K562 (cell line): ENCODE data around the gene PRELID3B. TPM values are rescaled to one million over a fixed set of nuclear protein-coding genes. Genes with fewer than 3 reads are reported as not detected.

ENCODE experiments used
- ARID1B ChIP-seq: fragments of 450-650 bp; IDR thresholded peaks from 2 replicates; pipeline ENCODE4 v1.6.1; 2016; ENCODE audit warnings: antibody characterized with exemption, mild to moderate bottlenecking, inconsistent platforms
- CBFA2T3 ChIP-seq: fragments of 450-650 bp; IDR thresholded peaks from 2 replicates; pipeline ENCODE4 v1.6.1; 2017
- GTF2A2 ChIP-seq: IDR thresholded peaks from 2 replicates; pipeline ENCODE4 v1.6.1; 2016; ENCODE audit warnings: mild to moderate bottlenecking, missing genetic modification characterization, missing compliant biosample characterization
- RBM17 ChIP-seq: fragments of 200-400 bp; formaldehyde crosslinking; IDR thresholded peaks from 2 replicates; pipeline ENCODE4 v1.6.1; 2017; ENCODE audit warnings: low read depth, mild to moderate bottlenecking, low read length, borderline replicate concordance
- RCOR1 ChIP-seq, 2 experiments: IDR thresholded peaks; 2 replicates each; pipeline ENCODE4 v1.6.1; 2012; ENCODE audit warnings: low read depth in 2 of 2, low read length in 2 of 2, borderline replicate concordance in 1 of 2, improper control_type of control experiment in 1 of 2
- SNRNP70 ChIP-seq: fragments of 200-400 bp; formaldehyde crosslinking; optimal IDR thresholded peaks from 2 replicates; pipeline ENCODE3; 2017; ENCODE audit warnings: low read depth, low read length
- TBP ChIP-seq: optimal IDR thresholded peaks from 2 replicates; pipeline ENCODE3; 2011; ENCODE audit warnings: low read depth, low read length, improper control_type of control experiment
- TCF3 ChIP-seq: sonication (generic); formaldehyde crosslinking; IDR thresholded peaks from 2 replicates; pipeline ENCODE4 v1.4.0; 2020; ENCODE audit warnings: mild to moderate bottlenecking, missing genetic modification reagents
- ZNF696 ChIP-seq: fragments of 250-450 bp; sonication (Bioruptor Pico); conservative IDR thresholded peaks from 2 replicates; pipeline ENCODE4 v1.4.0; 2020; ENCODE audit warnings: mild to moderate bottlenecking, moderate library complexity
- ZZZ3 ChIP-seq: fragments of 450-650 bp; IDR thresholded peaks from 2 replicates; pipeline ENCODE4 v1.6.1; 2016; ENCODE audit warnings: antibody characterized with exemption, mild to moderate bottlenecking, moderate library complexity
- polyA plus RNA-seq, 8 experiments: library from polyadenylated mRNA; depleted of rRNA in 4 of 8; stranded (reverse) in 5 of 8; unstranded in 3 of 8; fragments of >200 nt; fragmentation: Nextera tagmentation in 2 of 8; fragmentation: Illumina TruSeq in 1 of 8; extraction: Ambion mirVana in 2 of 8; extraction: Trizol in 1 of 8; gene quantifications; 2 replicates each; pipeline versions ENCODE4 v1.2.1 to v1.2.3, GENCODE V29; 2011 to 2014; ENCODE audit warnings: inconsistent platforms in 1 of 8, missing spikeins in 1 of 8
- total RNA-seq, 7 experiments: library from RNA; depleted of rRNA in 6 of 7; stranded (reverse); fragments of >200 nt in 6 of 7; fragmentation: Illumina TruSeq in 2 of 7; extraction: Trizol in 2 of 7; gene quantifications; 2 replicates each; pipeline versions ENCODE4 v1.2.1 to v1.2.3, GENCODE V29; 2011 to 2021; ENCODE audit warnings: low replicate concordance in 1 of 7
- TF ChIP-seq, protein P1 (sequence below): fragments of 450-650 bp; IDR thresholded peaks from 2 replicates; pipeline ENCODE4 v1.6.1; 2018; ENCODE audit warnings: mild to moderate bottlenecking, low read depth; ENCODE audit not compliant: partially characterized antibody
- TF ChIP-seq, protein P2 (sequence below): fragments of 250-450 bp; sonication (Bioruptor Pico); IDR thresholded peaks from 2 replicates; pipeline ENCODE4 v1.4.0; 2020; ENCODE audit warnings: mild to moderate bottlenecking, moderate library complexity
- TF ChIP-seq, protein P3 (sequence below), 3 experiments: fragments of 200-800 bp in 1 of 3; sonication (Bioruptor generic) in 1 of 3; sonication (generic) in 1 of 3; formaldehyde crosslinking in 1 of 3; IDR thresholded peaks; 2 replicates each; pipeline versions ENCODE4 v1.6.1 to v1.8.0; 2016 to 2022; ENCODE audit warnings: mild to moderate bottlenecking in 2 of 3, missing compliant biosample characterization in 2 of 3, missing genetic modification characterization in 2 of 3, missing genetic modification reagents in 1 of 3
- TF ChIP-seq, protein P4 (sequence below): fragments of 200-400 bp; formaldehyde crosslinking; IDR thresholded peaks from 2 replicates; pipeline ENCODE4 v1.6.1; 2017; ENCODE audit warnings: mild to moderate bottlenecking, low read depth, low read length, moderate library complexity
- TF ChIP-seq, protein P5 (sequence below): sonication (generic); formaldehyde crosslinking; IDR thresholded peaks from 2 replicates; pipeline ENCODE4 v1.8.1; 2023; ENCODE audit warnings: mild to moderate bottlenecking, missing genetic modification reagents
- TF ChIP-seq, protein P6 (sequence below): conservative IDR thresholded peaks from 2 replicates; pipeline ENCODE4 v1.6.1; 2011; ENCODE audit warnings: low read depth, mild to moderate bottlenecking, low read length; ENCODE audit not compliant: control insufficient read depth

Gene PRELID3B
- total and polyA plus RNA-seq, 9 of the 15 experiments (the other 6 are each of a cell fraction or from before 2014, with no cell fraction given): 77.0 to 186 (median 101) TPM

DNA sequence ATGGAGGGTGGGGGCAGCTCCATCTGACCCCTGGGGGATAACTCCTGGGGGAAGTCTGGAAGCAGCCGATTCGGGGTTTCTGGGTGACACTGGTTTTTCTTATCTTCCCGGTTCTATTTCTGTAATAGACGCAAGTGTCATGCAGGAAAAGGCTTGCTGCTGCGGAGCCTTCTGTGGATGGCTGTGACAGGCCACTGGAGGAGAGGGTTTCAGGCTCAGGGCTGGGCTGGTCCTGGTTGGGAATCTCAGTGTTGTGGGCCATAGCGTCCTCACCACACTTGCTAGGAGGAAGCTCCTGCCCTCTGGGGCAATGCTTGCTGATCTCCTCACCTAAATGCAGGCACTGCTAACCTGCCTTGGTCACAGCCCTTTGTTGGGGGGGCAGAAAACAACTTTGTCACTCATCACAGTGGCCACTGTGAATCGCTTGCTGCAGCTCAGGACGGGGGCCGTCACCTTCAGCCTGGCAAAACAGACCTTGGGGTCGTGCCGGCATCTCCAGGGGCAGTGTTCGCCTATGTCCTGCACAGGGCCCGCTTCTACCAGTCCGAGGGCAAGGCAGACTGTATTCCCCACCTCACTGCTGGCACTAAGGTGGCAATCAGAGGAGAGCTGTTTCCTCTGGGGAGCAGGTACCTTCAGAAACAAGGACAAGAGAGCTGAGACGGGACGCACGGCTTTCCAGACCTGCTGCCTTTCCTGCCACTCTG, 27.8 kb downstream of the PRELID3B start (continued):
- TF ChIP-seq, protein P1, sequence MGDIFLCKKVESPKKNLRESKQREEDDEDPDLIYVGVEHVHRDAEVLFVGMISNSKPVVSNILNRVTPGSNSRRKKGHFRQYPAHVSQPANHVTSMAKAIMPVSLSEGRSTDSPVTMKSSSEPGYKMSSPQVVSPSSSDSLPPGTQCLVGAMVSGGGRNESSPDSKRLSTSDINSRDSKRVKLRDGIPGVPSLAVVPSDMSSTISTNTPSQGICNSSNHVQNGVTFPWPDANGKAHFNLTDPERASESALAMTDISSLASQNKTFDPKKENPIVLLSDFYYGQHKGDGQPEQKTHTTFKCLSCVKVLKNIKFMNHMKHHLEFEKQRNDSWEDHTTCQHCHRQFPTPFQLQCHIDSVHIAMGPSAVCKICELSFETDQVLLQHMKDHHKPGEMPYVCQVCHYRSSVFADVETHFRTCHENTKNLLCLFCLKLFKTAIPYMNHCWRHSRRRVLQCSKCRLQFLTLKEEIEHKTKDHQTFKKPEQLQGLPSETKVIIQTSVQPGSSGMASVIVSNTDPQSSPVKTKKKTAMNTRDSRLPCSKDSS: no peak
- TF ChIP-seq ARID1B (peak; percentile 31), RBM17 (no peak), RCOR1 (IDR thresholded peaks at IDR 0.05; ENCODE audit: borderline replicate concordance in 1 of 2, low read depth in 2 of 2, low read length in 2 of 2) (peak in 1 of 2 experiments; percentile 23; a peak in 1 of 4 replicates), TBP (peak; percentile 19), ZNF696 (CRISPR knock-in tag) (no peak), CBFA2T3 (peak; percentile 56), ZZZ3 (no peak), TCF3 (CRISPR knock-in tag) (peak; percentile 48), GTF2A2 (tag) (no peak), SNRNP70 (no peak)
- TF ChIP-seq, protein P2, sequence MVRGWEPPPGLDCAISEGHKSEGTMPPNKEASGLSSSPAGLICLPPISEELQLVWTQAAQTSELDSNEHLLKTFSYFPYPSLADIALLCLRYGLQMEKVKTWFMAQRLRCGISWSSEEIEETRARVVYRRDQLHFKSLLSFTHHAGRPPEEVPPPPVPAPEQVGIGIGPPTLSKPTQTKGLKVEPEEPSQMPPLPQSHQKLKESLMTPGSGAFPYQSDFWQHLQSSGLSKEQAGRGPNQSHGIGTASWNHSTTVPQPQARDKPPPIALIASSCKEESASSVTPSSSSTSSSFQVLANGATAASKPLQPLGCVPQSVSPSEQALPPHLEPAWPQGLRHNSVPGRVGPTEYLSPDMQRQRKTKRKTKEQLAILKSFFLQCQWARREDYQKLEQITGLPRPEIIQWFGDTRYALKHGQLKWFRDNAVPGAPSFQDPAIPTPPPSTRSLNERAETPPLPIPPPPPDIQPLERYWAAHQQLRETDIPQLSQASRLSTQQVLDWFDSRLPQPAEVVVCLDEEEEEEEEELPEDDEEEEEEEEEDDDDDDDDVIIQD (CRISPR knock-in tag): no peak
- TF ChIP-seq, protein P3, sequence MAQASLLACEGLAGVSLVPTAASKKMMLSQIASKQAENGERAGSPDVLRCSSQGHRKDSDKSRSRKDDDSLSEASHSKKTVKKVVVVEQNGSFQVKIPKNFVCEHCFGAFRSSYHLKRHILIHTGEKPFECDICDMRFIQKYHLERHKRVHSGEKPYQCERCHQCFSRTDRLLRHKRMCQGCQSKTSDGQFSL (CRISPR knock-in tag; IDR thresholded peaks at IDR 0.05): peak; percentile 81
- TF ChIP-seq, protein P3 (tag; IDR thresholded peaks at IDR 0.05): no peak
- TF ChIP-seq, protein P4, sequence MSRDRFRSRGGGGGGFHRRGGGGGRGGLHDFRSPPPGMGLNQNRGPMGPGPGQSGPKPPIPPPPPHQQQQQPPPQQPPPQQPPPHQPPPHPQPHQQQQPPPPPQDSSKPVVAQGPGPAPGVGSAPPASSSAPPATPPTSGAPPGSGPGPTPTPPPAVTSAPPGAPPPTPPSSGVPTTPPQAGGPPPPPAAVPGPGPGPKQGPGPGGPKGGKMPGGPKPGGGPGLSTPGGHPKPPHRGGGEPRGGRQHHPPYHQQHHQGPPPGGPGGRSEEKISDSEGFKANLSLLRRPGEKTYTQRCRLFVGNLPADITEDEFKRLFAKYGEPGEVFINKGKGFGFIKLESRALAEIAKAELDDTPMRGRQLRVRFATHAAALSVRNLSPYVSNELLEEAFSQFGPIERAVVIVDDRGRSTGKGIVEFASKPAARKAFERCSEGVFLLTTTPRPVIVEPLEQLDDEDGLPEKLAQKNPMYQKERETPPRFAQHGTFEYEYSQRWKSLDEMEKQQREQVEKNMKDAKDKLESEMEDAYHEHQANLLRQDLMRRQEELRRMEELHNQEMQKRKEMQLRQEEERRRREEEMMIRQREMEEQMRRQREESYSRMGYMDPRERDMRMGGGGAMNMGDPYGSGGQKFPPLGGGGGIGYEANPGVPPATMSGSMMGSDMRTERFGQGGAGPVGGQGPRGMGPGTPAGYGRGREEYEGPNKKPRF: no peak
- TF ChIP-seq, protein P5, sequence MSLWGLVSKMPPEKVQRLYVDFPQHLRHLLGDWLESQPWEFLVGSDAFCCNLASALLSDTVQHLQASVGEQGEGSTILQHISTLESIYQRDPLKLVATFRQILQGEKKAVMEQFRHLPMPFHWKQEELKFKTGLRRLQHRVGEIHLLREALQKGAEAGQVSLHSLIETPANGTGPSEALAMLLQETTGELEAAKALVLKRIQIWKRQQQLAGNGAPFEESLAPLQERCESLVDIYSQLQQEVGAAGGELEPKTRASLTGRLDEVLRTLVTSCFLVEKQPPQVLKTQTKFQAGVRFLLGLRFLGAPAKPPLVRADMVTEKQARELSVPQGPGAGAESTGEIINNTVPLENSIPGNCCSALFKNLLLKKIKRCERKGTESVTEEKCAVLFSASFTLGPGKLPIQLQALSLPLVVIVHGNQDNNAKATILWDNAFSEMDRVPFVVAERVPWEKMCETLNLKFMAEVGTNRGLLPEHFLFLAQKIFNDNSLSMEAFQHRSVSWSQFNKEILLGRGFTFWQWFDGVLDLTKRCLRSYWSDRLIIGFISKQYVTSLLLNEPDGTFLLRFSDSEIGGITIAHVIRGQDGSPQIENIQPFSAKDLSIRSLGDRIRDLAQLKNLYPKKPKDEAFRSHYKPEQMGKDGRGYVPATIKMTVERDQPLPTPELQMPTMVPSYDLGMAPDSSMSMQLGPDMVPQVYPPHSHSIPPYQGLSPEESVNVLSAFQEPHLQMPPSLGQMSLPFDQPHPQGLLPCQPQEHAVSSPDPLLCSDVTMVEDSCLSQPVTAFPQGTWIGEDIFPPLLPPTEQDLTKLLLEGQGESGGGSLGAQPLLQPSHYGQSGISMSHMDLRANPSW: no peak
- TF ChIP-seq, protein P6, sequence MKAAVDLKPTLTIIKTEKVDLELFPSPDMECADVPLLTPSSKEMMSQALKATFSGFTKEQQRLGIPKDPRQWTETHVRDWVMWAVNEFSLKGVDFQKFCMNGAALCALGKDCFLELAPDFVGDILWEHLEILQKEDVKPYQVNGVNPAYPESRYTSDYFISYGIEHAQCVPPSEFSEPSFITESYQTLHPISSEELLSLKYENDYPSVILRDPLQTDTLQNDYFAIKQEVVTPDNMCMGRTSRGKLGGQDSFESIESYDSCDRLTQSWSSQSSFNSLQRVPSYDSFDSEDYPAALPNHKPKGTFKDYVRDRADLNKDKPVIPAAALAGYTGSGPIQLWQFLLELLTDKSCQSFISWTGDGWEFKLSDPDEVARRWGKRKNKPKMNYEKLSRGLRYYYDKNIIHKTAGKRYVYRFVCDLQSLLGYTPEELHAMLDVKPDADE: no peak
